Dermis microvascular lymphatic vessel endothelial cell (primary cell): Measurements from ENCODE around the gene ANKS1B. TPM values are rescaled to one million over a fixed set of nuclear protein-coding genes. Genes with fewer than 3 reads are reported as not detected.
"Not testable (repeated sequence)": the region's sequence is repeated elsewhere in the genome, so short reads cannot be mapped to it uniquely, and the experiment has no call there.

Source experiments
- DNase-seq, 2 donors: peaks; one replicate each; pipeline versions ENCODE4 v3.0.0 to v3.0.0-alpha.2; 2010; ENCODE audit warnings: low read depth in 2 of 2
- total RNA-seq: library from RNA; depleted of rRNA; stranded (reverse); fragments of >200 nt; gene quantifications from 2 replicates; pipeline ENCODE4 v1.2.1, GENCODE V29; 2014

ANKS1B gene
- total RNA-seq, 1 donor from 2014 or later, result 0.13 TPM

GRCh38 chr12:98894412-98895085 is 1090.2 kb downstream of the ANKS1B start:
- no peak for DNase-seq

- DNase-seq, result no peak
Observed at GRCh38 chr12:98893675-98894411, 1090.9 kb downstream of the ANKS1B start.

- no peak for DNase-seq
Observed at GRCh38 chr12:98893126-98893674, 1091.5 kb downstream of the ANKS1B start.

DNA sequence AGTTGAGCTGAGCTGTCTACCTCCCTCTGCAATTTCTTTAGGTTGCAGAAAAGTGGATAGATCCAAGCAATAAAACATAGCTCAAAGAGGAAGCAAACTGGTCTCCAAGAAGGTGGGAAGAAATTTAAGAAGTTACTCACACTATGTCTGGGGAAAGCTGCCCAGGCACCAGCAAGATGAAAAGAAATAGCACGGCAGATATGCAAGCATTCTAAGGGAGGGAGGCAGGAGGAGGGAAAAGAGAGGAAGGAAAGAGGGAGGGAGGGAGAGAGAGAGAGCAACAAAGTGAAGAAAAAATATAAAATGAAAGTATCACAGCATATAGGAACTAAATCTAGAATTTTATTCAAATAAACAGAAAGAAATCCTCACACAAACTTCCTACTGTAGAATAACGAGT is 1099.0 kb downstream of the ANKS1B start:
- no peak for DNase-seq

- no peak for DNase-seq
Observed at GRCh38 chr12:98883231-98883630, 1101.5 kb downstream of the ANKS1B start.

GRCh38 chr12:98882526-98882925 is 1102.2 kb downstream of the ANKS1B start:
- DNase-seq, result no peak

GRCh38 chr12:98873776-98874175 is 1111.0 kb downstream of the ANKS1B start:
- no peak for DNase-seq

- DNase-seq, result no peak
Observed at GRCh38 chr12:98870504-98870903, 1114.2 kb downstream of the ANKS1B start.

DNA sequence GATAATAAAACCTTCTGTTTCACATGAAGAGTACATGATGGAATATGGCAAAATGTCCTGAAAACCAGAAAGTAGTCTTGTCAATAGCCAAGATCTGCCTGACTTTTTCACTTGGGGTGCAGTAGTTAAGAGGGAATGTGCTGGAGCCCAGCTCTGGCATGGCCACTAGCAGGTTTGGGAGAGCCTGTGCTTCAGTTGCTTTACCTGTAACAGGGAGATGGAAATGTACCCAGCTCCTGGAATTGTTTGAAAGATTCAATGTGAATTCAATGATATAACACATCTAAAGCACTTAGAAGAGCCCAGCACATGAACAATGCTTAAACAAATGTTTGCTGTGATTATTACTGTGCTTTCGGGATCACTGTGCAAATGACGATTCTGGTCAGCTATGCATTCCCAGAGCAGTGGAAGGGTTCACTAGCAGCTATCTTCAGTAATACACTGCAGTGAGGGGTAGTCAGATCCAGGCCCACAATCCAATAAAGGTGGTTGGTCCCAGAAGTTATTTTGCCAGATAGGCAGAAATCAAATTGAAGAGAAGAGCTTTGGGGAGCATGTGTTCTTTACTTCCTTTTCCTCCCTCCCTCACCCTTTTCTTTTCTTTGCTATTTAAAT is 1114.7 kb downstream of the ANKS1B start:
- DNase-seq, result no peak

GRCh38 chr12:98868538-98868937 is 1116.2 kb downstream of the ANKS1B start:
- DNase-seq, result no peak

DNA sequence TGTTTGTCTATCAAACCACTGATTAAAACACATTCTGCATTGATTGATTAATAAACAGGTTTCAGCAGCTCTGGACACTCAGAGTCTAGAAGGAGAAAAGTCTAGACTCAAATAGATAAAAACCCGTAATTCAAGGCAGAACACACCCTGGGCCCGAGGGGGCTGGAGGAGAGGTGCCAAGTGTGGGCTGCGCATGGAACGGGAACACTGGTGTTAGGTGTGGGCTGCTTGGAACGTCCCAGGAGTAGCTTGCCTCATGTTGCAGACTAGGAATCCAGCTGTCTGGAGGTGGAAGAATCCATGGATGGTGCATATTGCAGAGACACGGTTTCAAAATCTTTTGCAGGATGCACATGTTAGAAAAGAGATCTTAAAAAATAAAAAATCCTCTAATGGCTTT is 1116.7 kb downstream of the ANKS1B start:
- no peak for DNase-seq

DNA sequence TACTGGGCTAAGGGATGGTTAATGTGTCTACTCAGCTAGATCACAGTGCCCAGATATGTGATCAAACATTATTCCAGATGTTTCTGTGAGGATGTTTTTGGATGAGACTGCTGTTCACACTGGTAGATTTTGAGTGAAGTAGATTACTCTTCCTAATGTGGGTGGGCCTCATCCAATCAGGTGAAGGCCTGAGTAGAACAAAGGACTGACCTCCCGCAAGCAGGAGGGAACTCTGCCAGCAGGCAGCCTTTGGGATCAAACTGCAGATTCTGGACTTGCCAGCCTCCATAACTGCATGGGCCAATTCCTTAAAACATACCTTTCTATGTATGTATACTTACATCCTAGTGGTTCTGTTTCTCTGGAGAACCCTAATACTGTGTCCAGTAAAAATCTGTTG is 1120.4 kb downstream of the ANKS1B start:
- DNase-seq, result no peak

- DNase-seq, result no peak
Observed at GRCh38 chr12:98863167-98863566, 1121.6 kb downstream of the ANKS1B start.

DNA sequence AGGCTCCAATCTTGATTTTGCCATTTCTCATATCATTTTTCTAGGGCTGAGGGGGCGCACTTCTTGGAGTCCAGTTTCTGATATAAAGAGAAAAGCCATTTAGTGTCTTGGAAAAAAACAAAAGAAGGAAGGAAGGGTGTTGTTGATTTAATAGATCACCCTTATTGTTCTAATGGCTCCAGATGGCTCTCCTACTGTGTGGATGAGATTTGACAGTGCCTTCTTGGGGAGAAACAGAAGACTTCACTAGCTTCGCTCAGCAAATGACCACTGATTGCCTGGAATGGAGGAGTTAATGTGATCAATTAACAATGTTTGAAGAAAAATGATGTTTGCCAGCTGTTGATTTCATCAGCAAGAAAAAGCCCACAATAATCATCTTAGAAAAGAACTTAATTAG is 1123.5 kb downstream of the ANKS1B start:
- DNase-seq, result no peak

GRCh38 chr12:98856897-98857540 is 1127.7 kb downstream of the ANKS1B start:
- no peak for DNase-seq

GRCh38 chr12:98852181-98852580 is 1132.6 kb downstream of the ANKS1B start:
- DNase-seq, result no peak

DNA sequence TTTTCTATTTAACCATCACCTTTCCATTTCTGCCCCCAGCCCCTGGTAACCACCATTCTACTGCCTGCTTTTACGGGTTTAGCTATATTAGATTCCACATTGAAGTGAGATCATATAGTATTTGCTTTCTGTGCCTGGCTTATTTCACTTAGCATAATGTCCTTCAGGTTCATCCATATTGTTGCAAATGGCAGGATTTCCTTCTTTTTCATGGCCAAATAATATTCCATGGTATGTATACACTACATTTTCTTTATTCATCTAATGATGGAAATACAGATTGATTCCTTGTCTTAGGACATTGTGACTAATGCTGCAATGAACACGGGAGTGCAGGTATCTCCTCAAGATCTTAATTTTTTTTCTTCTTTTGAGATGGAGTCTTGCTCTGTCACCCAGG is 1137.5 kb downstream of the ANKS1B start:
- no peak for DNase-seq

GRCh38 chr12:98845957-98846356 is 1138.8 kb downstream of the ANKS1B start:
- no peak for DNase-seq

- DNase-seq, result no peak
Observed at GRCh38 chr12:98840325-98840724, 1144.4 kb downstream of the ANKS1B start.

DNA sequence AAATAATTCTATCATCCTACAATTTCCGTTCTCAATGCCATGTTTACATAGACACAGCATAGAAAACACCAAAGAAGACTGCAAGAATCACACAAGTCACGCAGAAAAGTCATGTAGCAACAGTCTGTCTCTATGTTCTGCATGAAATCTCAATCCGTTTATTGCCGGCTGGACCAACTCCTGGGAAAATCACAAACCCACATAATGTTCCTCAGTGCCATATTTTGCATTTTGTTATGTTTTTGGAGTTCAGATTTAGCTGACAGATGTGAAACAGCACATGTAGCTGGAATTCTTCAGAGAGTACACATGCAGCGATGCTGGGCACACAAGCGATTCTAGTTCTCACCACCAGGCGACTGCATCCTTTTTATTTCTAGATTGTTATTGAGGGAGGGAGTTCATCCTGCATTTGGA is 1146.5 kb downstream of the ANKS1B start:
- no peak for DNase-seq

DNA sequence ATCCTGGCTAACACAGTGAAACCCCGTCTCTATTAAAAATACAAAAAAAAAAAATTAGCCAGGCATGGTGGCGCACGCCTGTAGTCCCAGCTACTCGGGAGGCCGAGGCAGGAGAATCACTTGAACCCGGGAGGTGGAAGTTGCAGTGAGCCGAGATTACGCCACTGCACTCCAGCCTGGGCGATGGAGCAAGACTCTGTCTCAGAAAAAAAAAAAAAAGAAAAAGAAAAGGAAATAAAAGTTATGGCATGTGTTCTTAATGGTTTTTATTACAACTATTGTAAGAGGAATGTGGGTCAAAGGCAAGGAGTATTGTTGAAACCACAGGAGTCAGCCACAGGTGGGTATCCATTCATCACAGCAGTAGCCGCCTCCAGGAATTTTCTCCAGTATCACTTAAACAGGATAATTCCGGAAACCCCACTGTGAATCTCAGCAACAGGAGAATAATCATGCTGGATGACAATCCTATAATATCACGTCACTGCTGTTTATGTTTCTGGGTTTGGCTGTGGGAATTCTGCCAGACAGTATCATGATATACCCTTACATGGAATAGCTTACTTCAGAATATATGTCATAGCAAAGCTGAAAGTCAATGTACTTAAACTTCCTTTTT is 1147.5 kb downstream of the ANKS1B start:
- DNase-seq, result not testable (repeated sequence)
